UCSD-AML1 (cell line): Measurements from ENCODE around the gene ITSN2.

Experiments
- DNase-seq: peaks from one replicate; lab custom pipeline; 2025; ENCODE audit not compliant: unreplicated experiment; lab: John Stamatoyannopoulos, UW

ITSN2 gene

DNA sequence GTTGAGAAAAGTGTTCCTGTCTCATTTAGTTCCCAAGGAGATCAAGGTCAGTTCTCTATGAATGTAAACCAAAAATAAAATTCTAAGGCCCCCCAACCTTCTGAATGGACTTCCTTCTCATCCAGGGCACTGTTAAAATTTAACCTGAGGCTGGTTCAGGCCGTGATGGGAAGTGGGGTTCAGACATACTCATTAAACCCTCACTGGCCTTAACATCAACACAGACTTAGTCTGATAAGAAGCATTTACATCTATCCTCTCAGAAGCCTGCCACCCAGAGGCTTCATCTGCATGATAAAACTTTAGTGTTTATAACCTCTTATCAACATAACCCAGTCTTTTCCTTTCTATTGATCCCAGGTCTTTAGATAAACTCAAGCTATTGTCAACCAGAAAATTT is 22.4 kb downstream of the ITSN2 start:
- DNase-seq, result no peak

DNA sequence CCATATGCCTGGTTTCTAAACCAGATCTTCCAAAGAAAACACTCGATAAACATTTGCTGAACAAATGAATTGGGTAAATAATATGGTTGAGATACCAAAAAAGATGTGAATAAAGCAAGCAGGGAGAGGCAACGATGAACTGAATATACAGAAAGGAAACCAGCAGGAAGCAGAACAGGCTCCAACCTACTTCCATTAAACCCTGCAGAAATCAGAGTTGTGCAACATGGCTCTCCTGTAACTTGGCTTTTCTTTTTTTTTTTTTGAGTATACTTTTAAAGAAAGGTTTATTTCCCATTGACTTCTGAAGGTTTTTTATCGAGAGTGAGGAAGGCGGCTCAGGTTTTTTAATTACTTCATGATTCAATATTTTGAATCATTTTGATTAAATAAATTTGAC is 23.5 kb downstream of the ITSN2 start:
- no peak for DNase-seq

DNA sequence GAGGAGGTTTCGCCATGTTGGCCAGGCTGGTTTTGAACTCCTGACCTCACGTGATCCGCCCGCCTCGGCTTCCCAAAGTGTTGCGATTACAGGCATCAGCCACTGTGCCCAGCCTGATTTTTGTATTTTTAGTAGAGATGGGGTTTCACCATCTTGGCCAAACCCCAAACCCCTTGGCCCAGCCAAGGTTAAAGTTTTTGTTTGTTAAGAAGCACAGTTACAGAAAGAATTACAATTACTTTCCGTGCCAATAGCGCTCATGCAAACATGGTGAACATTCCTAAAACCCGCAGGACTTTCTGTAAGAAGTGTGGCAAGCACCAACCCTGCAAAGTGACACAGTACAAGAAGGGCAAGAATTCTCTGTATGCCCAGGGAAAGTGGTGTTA is 26.1 kb downstream of the ITSN2 start:
- no peak for DNase-seq

- DNase-seq, result no peak
These were observed 27.4 kb downstream of the ITSN2 start for GRCh38 chr2:24332791-24333540.

DNA sequence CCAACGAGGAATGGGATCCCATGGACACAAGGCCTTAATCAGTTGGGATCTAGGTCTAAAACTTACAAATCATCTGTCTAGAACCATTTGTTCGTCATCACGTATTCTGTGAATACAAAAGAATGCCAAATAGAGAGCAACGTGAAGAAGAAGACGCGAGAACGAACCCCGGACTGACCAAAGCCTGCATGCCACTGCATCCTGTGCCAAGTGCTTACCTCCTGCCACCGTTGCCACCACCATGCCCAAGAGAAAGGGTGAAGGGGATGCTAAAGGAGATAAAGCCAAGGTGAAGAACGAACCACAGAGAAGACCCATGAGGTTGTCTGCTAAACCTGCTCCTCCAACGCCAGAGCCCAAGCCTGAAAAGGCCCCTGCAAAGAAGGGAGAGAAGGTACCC is 30.2 kb downstream of the ITSN2 start:
- DNase-seq, result no peak

- DNase-seq, result no peak
These were observed 30.6 kb downstream of the ITSN2 start for GRCh38 chr2:24329700-24330099.

GRCh38 chr2:24328010-24328409 is 32.3 kb downstream of the ITSN2 start:
- DNase-seq, result no peak

- DNase-seq, result no peak
These were observed 42.8 kb downstream of the ITSN2 start for GRCh38 chr2:24317491-24317920.

DNA sequence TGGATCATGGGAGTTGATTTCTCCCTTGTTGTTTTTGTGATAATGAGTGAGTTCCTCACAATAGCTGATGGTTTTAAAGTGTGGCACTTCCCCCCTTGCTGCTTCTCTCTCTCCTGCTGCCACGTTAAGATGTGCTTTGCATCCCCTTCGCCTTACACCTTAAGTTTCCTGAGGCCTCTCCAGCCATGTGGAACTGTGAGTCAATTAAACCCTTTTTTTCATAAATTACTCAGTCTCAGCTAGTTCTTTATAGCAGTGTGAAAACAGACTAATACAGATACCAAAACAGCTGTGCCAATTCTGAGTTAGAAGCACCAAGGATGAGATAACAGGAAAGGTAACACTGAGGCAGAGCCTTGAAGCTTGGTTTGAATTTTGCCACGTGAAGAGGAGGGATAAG is 44.7 kb downstream of the ITSN2 start:
- no peak for DNase-seq

DNA sequence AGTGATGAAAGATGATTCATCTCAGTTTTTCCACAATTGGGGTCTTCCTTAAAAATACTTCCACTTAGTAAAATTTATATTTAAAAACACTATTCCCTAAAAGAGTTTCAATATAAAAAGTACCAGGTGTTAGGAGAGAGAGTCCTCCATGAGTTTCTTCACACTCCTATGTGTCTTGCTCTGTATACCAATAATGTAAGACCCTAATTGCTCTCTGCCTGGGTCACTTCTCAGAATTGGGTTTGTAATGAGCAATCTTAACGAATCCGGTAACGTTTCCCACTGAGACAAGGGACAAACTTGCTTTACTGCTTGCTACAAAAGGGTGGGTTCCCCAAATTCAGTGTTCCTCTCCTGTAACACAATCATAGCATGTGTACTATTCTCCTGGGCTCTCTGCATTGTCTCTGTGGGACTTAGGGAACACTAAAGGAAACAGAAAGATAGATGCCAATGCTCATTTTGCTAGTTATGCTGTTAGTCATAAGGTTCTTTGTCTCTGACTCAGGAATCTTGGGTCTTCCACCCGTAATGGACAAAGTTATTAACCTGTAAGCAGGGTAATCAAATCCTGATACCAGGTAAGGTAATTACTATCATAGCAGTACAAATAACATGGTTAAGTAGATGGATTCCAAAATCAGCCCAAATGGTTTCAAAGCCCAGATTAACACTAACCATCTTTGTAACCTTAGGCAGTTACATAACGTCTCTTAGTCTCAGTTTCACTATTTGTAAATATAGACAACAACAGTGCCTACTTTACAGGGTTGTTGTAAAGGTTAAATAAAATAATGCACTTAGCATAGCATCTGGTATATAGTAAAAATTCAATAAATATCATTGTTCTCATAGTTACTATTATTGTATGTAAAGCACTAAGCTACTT is 46.3 kb downstream of the ITSN2 start:
- DNase-seq, result no peak

- no peak for DNase-seq
These were observed 52.4 kb downstream of the ITSN2 start for GRCh38 chr2:24307961-24308360.

- no peak for DNase-seq
These were observed 55.7 kb downstream of the ITSN2 start for GRCh38 chr2:24304631-24305030.

DNA sequence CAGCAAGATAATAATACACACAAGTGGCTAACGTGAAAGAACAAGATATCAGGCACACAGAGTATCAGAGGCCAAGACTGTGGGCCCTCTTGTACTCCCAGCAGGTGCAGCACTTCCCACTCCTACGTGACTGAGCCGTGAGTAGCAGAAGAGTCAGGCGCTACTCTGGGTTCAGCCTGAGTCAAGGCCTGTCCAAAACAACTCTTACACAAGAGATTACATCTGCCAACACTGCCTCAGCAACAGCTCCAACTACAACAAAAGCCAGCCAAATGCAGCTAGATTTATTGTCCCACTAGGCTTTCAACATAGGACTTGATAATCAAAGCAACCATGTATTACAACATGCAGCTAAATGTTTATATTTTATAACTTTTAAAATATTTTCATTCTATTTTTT is 56.2 kb downstream of the ITSN2 start:
- DNase-seq, result no peak

- DNase-seq, result no peak
These were observed 58.7 kb downstream of the ITSN2 start for GRCh38 chr2:24301599-24301998.

- DNase-seq, result no peak
These were observed 62.7 kb downstream of the ITSN2 start for GRCh38 chr2:24297663-24298062.

- no peak for DNase-seq
These were observed 73.2 kb downstream of the ITSN2 start for GRCh38 chr2:24287171-24287570.

DNA sequence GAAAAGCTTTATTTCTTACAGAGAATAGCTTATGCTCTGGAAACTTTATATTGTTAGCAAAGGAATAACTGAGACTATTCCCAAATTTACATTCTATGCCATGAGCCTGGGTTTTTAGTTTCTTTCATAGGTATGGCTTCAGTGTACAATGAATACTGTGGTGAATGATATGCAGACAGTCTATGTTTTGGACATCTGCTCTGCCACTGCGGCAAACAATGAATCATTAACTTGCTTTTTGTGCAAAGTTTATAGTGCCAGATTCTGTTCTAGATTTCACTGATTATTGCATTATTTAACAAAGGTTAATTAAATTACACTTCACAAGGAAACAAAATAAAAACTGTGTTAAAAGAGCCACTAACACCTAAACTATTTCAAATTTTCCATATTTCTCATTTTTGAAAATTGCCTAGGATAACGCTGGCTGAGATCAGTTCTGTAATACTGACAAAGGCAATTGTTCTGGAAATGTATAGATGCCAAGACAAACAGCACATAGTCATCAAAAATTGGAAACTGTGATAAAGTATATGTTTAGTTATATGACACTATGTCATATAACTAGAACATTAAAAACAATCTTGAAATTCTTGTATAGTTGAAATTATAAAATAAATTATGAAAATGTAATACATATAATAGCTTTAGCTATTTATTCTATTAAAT is 74.7 kb downstream of the ITSN2 start:
- DNase-seq, result no peak

- DNase-seq, result no peak
These were observed 79.7 kb downstream of the ITSN2 start for GRCh38 chr2:24280645-24281044.

- no peak for DNase-seq
These were observed 80.2 kb downstream of the ITSN2 start for GRCh38 chr2:24280161-24280560.

GRCh38 chr2:24276349-24276899 is 83.9 kb downstream of the ITSN2 start:
- DNase-seq, result no peak

DNA sequence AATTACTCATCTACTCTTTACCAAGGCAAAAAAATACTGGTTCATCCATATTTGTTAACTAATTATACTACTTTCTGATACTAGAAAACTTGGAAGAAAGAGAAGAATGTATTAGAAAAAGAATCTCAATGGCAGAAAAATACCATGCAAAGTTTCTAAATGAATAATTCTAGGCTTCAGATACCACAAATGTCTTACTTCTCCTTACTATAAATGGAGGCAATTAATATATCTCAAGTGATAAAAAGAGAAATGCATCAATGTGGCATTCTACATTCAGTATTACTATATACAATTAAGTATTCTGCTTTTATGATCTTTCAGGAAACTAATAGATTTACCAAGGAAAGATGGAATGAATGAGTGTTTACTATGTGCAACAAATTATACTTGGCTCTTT is 85.5 kb downstream of the ITSN2 start:
- DNase-seq, result no peak
